GM23338 (cell line): ENCODE measurements around the gene MARK3. TPM values are rescaled to one million over a fixed set of nuclear protein-coding genes. Genes with fewer than 3 reads are reported as not detected.

Experiments used
- ATAC-seq: fragments of 200-7000 bp; cut with Tn5 transposase; 3 replicates; pipeline ENCODE4 v1.9.1; 2020
- DNase-seq: peaks from one replicate; pipeline ENCODE4 v3.0.0-alpha.2; 2015; ENCODE audit warnings: low spot score
- H2AFZ ChIP-seq: fragments of 200-600 bp; sonication (generic); 2 replicates; pipeline ENCODE4 v1.8.0; 2016; ENCODE audit warnings: antibody characterized with exemption, mild to moderate bottlenecking, moderate library complexity
- H3F3A ChIP-seq: fragments of 200-600 bp; sonication (generic); replicated peaks from 2 replicates; pipeline ENCODE4 v1.8.0; 2017; ENCODE audit warnings: antibody characterized with exemption, mixed run types, low read depth
- H3K27ac ChIP-seq: fragments of 200-600 bp; sonication (generic); 2 replicates; pipeline ENCODE4 v1.6.1; 2016; ENCODE audit warnings: low read depth
- H3K27me3 ChIP-seq: fragments of 200-600 bp; sonication (generic); 2 replicates; pipeline ENCODE4 v1.8.0; 2016; ENCODE audit warnings: mild to moderate bottlenecking, mixed run types, moderate library complexity; ENCODE audit not compliant: insufficient read depth
- H3K36me3 ChIP-seq: fragments of 200-600 bp; sonication (generic); 2 replicates; pipeline ENCODE4 v1.8.0; 2016; ENCODE audit warnings: mild to moderate bottlenecking; ENCODE audit not compliant: insufficient read depth
- H3K4me1 ChIP-seq: fragments of 200-600 bp; sonication (generic); 2 replicates; pipeline ENCODE4 v1.8.0; 2016; ENCODE audit warnings: mild to moderate bottlenecking, moderate library complexity; ENCODE audit not compliant: insufficient read depth
- H3K4me2 ChIP-seq: fragments of 200-600 bp; sonication (generic); 2 replicates; pipeline ENCODE4 v1.7.1; 2017; ENCODE audit warnings: mixed run types
- H3K4me3 ChIP-seq: fragments of 200-600 bp; sonication (generic); 2 replicates; pipeline ENCODE4 v1.6.1; 2016; ENCODE audit warnings: mixed run types
- H3K79me2 ChIP-seq: fragments of 200-600 bp; sonication (generic); replicated peaks from 2 replicates; pipeline ENCODE4 v1.8.0; 2017; ENCODE audit warnings: mild to moderate bottlenecking; ENCODE audit not compliant: insufficient read depth
- H3K9me2 ChIP-seq: fragments of 200-600 bp; sonication (generic); 2 replicates; pipeline ENCODE4 v1.8.0; 2017; ENCODE audit not compliant: insufficient read depth
- H4K20me1 ChIP-seq: fragments of 200-600 bp; sonication (generic); replicated peaks from 2 replicates; pipeline ENCODE4 v1.8.0; 2017; ENCODE audit warnings: mild to moderate bottlenecking; ENCODE audit not compliant: insufficient read depth
- H3K27ac Mint-ChIP-seq: 2 replicates; pipeline ENCODE4 v1.8.0; 2020; ENCODE audit warnings: inconsistent platforms, mild to moderate bottlenecking, moderate library complexity, mixed read lengths
- H3K27me3 Mint-ChIP-seq: 3 replicates; pipeline ENCODE4 v1.8.0; 2022; ENCODE audit warnings: low read depth, mild to moderate bottlenecking, moderate library complexity, mixed read lengths, inconsistent platforms; ENCODE audit not compliant: insufficient read depth, poor library complexity
- H3K36me3 Mint-ChIP-seq: 3 replicates; pipeline ENCODE4 v1.8.0; 2021; ENCODE audit warnings: low read depth, mild to moderate bottlenecking, inconsistent platforms, moderate library complexity, mixed read lengths
- H3K4me1 Mint-ChIP-seq: 3 replicates; pipeline ENCODE4 v1.8.0; 2020; ENCODE audit warnings: mild to moderate bottlenecking, inconsistent platforms, mixed read lengths
- H3K4me3 Mint-ChIP-seq: 3 replicates; pipeline ENCODE4 v1.8.0; 2021; ENCODE audit warnings: moderate library complexity, mild to moderate bottlenecking, inconsistent platforms, mixed read lengths
- H3K9me3 Mint-ChIP-seq: 3 replicates; pipeline ENCODE4 v1.8.0; 2020; ENCODE audit warnings: moderate library complexity, mild to moderate bottlenecking, inconsistent platforms, mixed read lengths
- CTCF ChIP-seq, 2 experiments: fragments of 200-600 bp in 1 of 2; sonication (generic) in 1 of 2; conservative IDR thresholded peaks; 2 replicates each; pipeline versions ENCODE4 v1.5.1 to v1.6.1; 2016 to 2017; ENCODE audit warnings: antibody characterized with exemption in 2 of 2, low read depth in 2 of 2, mild to moderate bottlenecking in 2 of 2, moderate library complexity in 1 of 2
- EZH2 ChIP-seq: fragments of 200-600 bp; sonication (generic); IDR thresholded peaks from one replicate; pipeline ENCODE4 v1.8.0; 2017; ENCODE audit warnings: antibody characterized with exemption, mild to moderate bottlenecking, low read depth; ENCODE audit not compliant: unreplicated experiment
- NANOG ChIP-seq: IDR thresholded peaks from 2 replicates; pipeline ENCODE4 v1.6.1; 2016; ENCODE audit warnings: antibody characterized with exemption, borderline replicate concordance
- POLR2AphosphoS5 ChIP-seq: IDR thresholded peaks from 2 replicates; pipeline ENCODE4 v1.6.1; 2016; ENCODE audit warnings: antibody characterized with exemption, low read depth
- REST ChIP-seq: IDR thresholded peaks from one replicate; pipeline ENCODE4 v1.6.1; 2018; ENCODE audit warnings: antibody characterized with exemption; ENCODE audit not compliant: unreplicated experiment
- ZNF114 ChIP-seq: fragments of 250-450 bp; sonication (Bioruptor Pico); IDR thresholded peaks from 2 replicates; pipeline ENCODE4 v1.5.0; 2020; ENCODE audit warnings: mild to moderate bottlenecking, moderate library complexity
- ZNF331 ChIP-seq: fragments of 250-450 bp; sonication (Bioruptor Pico); IDR thresholded peaks from 2 replicates; pipeline ENCODE4 v1.5.0; 2020; ENCODE audit warnings: low read depth, mild to moderate bottlenecking, moderate library complexity
- ZNF462 ChIP-seq: fragments of 250-450 bp; sonication (Bioruptor Pico); IDR thresholded peaks from 2 replicates; pipeline ENCODE4 v1.5.0; 2020; ENCODE audit warnings: mild to moderate bottlenecking, moderate library complexity
- polyA plus RNA-seq: library from polyadenylated mRNA; unstranded; fragments of >200 nt; fragmentation: Nextera tagmentation; extraction: Ambion mirVana; gene quantifications from 2 replicates; pipeline ENCODE4 v1.2.1, GENCODE V29; 2016
- total RNA-seq: library from RNA; depleted of rRNA; stranded (reverse); fragments of >200 nt; shearing (Covaris generic); gene quantifications from 2 replicates; pipeline ENCODE4 v1.2.3, GENCODE V29; 2014

The MARK3 gene
- total and polyA plus RNA-seq, 2 experiments from 2014 or later: 45.9 to 69.7 TPM

- TF ChIP-seq REST (no peak), ZNF331 (no peak), POLR2AphosphoS5 (no peak), EZH2 (no peak), NANOG (no peak)
These were observed 23.4 kb downstream of the MARK3 start (continued) for GRCh38 chr14:103408491-103409155.

GRCh38 chr14:103416916-103417315, 31.7 kb downstream of the MARK3 start:
- ATAC-seq (peak; percentile 84), DNase-seq (peak; percentile 35)
- Histone ChIP-seq H3K4me3 (no peak overlapping the region), H3K27ac (no peak overlapping the region), H4K20me1 (peaks cover 42% of the 10 kb centered on the region), H3K9me2 (no peaks in the 10 kb centered on the region), H3K4me1 (peaks cover 21% of the 10 kb centered on the region; the same call in 1 of the 2 replicates), H3K36me3 (no peaks in the 10 kb centered on the region), H3K27me3 (no peaks in the 10 kb centered on the region), H2AFZ (no peak overlapping the region), H3F3A (no peaks in the 10 kb centered on the region), H3K4me2 (no peak overlapping the region; the same call in 1 of the 2 replicates), H3K79me2 (peaks cover 84% of the 10 kb centered on the region)
- no peak overlapping the region for H3K4me3 Mint-ChIP-seq
- peaks cover 12% of the 10 kb centered on the region for H3K36me3 Mint-ChIP-seq
- no peaks in the 10 kb centered on the region for H3K9me3 Mint-ChIP-seq
- H3K27ac Mint-ChIP-seq: peak overlapping the region; percentile 7; the same call in 1 of the 2 replicates
- no peaks in the 10 kb centered on the region for H3K27me3 Mint-ChIP-seq
- peaks cover 23% of the 10 kb centered on the region for H3K4me1 Mint-ChIP-seq
- TF ChIP-seq ZNF114 (no peak), ZNF331 (no peak), REST (no peak), ZNF462 (no peak), NANOG (no peak), CTCF (conservative IDR thresholded peaks at IDR 0.05; ENCODE audit: low read depth in 2 of 2) (no peak)
